GM12872 (cell line): ENCODE measurements around the gene KRT4.

Experiments
- CTCF ChIP-seq: IDR thresholded peaks from 3 replicates; pipeline ENCODE4 v1.5.1; 2011; ENCODE audit warnings: low read depth, mild to moderate bottlenecking, low read length, moderate library complexity; ENCODE audit not compliant: insufficient read depth

The KRT4 gene

GRCh38 chr12:52768479-52769200 lies 45.3 kb downstream of the KRT4 start:
- TF ChIP-seq CTCF = no peak

GRCh38 chr12:52767427-52767826 lies 46.5 kb downstream of the KRT4 start:
- TF ChIP-seq CTCF = no peak

GRCh38 chr12:52767020-52767379 lies 46.9 kb downstream of the KRT4 start:
- TF ChIP-seq CTCF = no peak

GRCh38 chr12:52766351-52767019 lies 47.4 kb downstream of the KRT4 start:
- no peak for TF ChIP-seq CTCF

- TF ChIP-seq CTCF = no peak
Measured at GRCh38 chr12:52765702-52766101, 48.2 kb downstream of the KRT4 start.

GRCh38 chr12:52763991-52764390 lies 49.9 kb downstream of the KRT4 start:
- TF ChIP-seq CTCF = no peak

- no peak for TF ChIP-seq CTCF
Measured at GRCh38 chr12:52763036-52763659, 50.8 kb downstream of the KRT4 start.
